HUES48 (cell line): ENCODE results near the gene BANK1.

ENCODE experiments used
- H3K27ac ChIP-seq: one replicate; pipeline ENCODE4 v1.7.0; 2013; ENCODE audit warnings: low read depth, low read length, inconsistent platforms
- H3K27me3 ChIP-seq: 2 replicates; pipeline ENCODE4 v1.6.1; 2013; ENCODE audit warnings: mild to moderate bottlenecking, low read length; ENCODE audit not compliant: control insufficient read depth, insufficient read depth
- H3K36me3 ChIP-seq: 2 replicates; pipeline ENCODE4 v1.6.1; 2013; ENCODE audit warnings: low read length; ENCODE audit not compliant: control insufficient read depth, insufficient read depth
- H3K4me1 ChIP-seq: 2 replicates; pipeline ENCODE4 v1.6.1; 2013; ENCODE audit warnings: mild to moderate bottlenecking, low read length; ENCODE audit not compliant: control insufficient read depth, insufficient read depth
- H3K4me3 ChIP-seq: 2 replicates; pipeline ENCODE4 v1.5.1; 2013; ENCODE audit warnings: mild to moderate bottlenecking, low read depth, low read length
- H3K9ac ChIP-seq: 2 replicates; pipeline ENCODE4 v1.6.1; 2013; ENCODE audit warnings: mild to moderate bottlenecking, low read depth, low read length, moderate library complexity
- H3K9me3 ChIP-seq: 2 replicates; pipeline ENCODE4 v1.6.1; 2013; ENCODE audit warnings: low read length; ENCODE audit not compliant: control insufficient read depth, insufficient read depth

Gene BANK1

GRCh38 chr4:102008711-102009110 lies 218.2 kb downstream of the BANK1 start:
- Histone ChIP-seq H3K27ac (no peak overlapping the region), H3K4me3 (no peak overlapping the region), H3K4me1 (no peaks in the 10 kb centered on the region), H3K9ac (no peak overlapping the region), H3K9me3 (no peaks in the 10 kb centered on the region), H3K36me3 (no peaks in the 10 kb centered on the region), H3K27me3 (no peaks in the 10 kb centered on the region)

GRCh38 chr4:102022343-102022742 lies 231.8 kb downstream of the BANK1 start:
- Histone ChIP-seq H3K4me1 (no peaks in the 10 kb centered on the region), H3K27me3 (no peaks in the 10 kb centered on the region), H3K9me3 (no peaks in the 10 kb centered on the region), H3K4me3 (no peak overlapping the region), H3K9ac (no peak overlapping the region), H3K27ac (no peak overlapping the region), H3K36me3 (no peaks in the 10 kb centered on the region)

GRCh38 chr4:102027961-102028360 lies 237.4 kb downstream of the BANK1 start:
- no peaks in the 10 kb centered on the region for H3K9me3 ChIP-seq
- H3K9ac ChIP-seq = no peak overlapping the region
- no peak overlapping the region for H3K27ac ChIP-seq
- H3K4me1 ChIP-seq = no peaks in the 10 kb centered on the region
- no peaks in the 10 kb centered on the region for H3K27me3 ChIP-seq
- H3K36me3 ChIP-seq = no peaks in the 10 kb centered on the region
- H3K4me3 ChIP-seq = no peak overlapping the region

- H3K4me1 ChIP-seq = no peaks in the 10 kb centered on the region
- H3K9ac ChIP-seq = no peak overlapping the region
- no peak overlapping the region for H3K27ac ChIP-seq
- H3K4me3 ChIP-seq = no peak overlapping the region
- no peaks in the 10 kb centered on the region for H3K36me3 ChIP-seq
- no peaks in the 10 kb centered on the region for H3K27me3 ChIP-seq
- no peaks in the 10 kb centered on the region for H3K9me3 ChIP-seq
Measured at GRCh38 chr4:102031406-102031805, 240.9 kb downstream of the BANK1 start.

- H3K9ac ChIP-seq = no peak overlapping the region
- no peaks in the 10 kb centered on the region for H3K4me1 ChIP-seq
- no peaks in the 10 kb centered on the region for H3K9me3 ChIP-seq
- no peak overlapping the region for H3K4me3 ChIP-seq
- H3K27ac ChIP-seq = no peak overlapping the region
- no peaks in the 10 kb centered on the region for H3K36me3 ChIP-seq
- H3K27me3 ChIP-seq = no peaks in the 10 kb centered on the region
Measured at GRCh38 chr4:102036016-102036415, 245.5 kb downstream of the BANK1 start.

- H3K4me3 ChIP-seq = no peak overlapping the region
- no peaks in the 10 kb centered on the region for H3K9me3 ChIP-seq
- H3K27me3 ChIP-seq = no peaks in the 10 kb centered on the region
- no peak overlapping the region for H3K27ac ChIP-seq
- H3K36me3 ChIP-seq = no peaks in the 10 kb centered on the region
- no peak overlapping the region for H3K9ac ChIP-seq
- no peaks in the 10 kb centered on the region for H3K4me1 ChIP-seq
Measured at GRCh38 chr4:102036619-102037376, 246.3 kb downstream of the BANK1 start.

GRCh38 chr4:102037566-102037965 lies 247.0 kb downstream of the BANK1 start:
- Histone ChIP-seq H3K4me1 (no peaks in the 10 kb centered on the region), H3K27me3 (no peaks in the 10 kb centered on the region), H3K27ac (no peak overlapping the region), H3K9ac (no peak overlapping the region), H3K4me3 (no peak overlapping the region), H3K9me3 (no peaks in the 10 kb centered on the region), H3K36me3 (no peaks in the 10 kb centered on the region)

- Histone ChIP-seq H3K9ac (no peak overlapping the region), H3K27ac (no peak overlapping the region), H3K36me3 (no peaks in the 10 kb centered on the region), H3K27me3 (no peaks in the 10 kb centered on the region), H3K4me3 (no peak overlapping the region), H3K9me3 (no peaks in the 10 kb centered on the region), H3K4me1 (no peaks in the 10 kb centered on the region)
Measured at GRCh38 chr4:102042871-102043802, 252.6 kb downstream of the BANK1 start.

- Histone ChIP-seq H3K36me3 (no peaks in the 10 kb centered on the region), H3K27me3 (no peaks in the 10 kb centered on the region), H3K4me3 (no peak overlapping the region), H3K9ac (no peak overlapping the region), H3K9me3 (no peaks in the 10 kb centered on the region), H3K27ac (no peak overlapping the region), H3K4me1 (no peaks in the 10 kb centered on the region)
Measured at GRCh38 chr4:102047616-102048015, 257.1 kb downstream of the BANK1 start.

GRCh38 chr4:102055805-102056204 lies 265.3 kb downstream of the BANK1 start:
- Histone ChIP-seq H3K27ac (no peak overlapping the region), H3K27me3 (no peaks in the 10 kb centered on the region), H3K4me3 (no peak overlapping the region), H3K9ac (no peak overlapping the region), H3K36me3 (no peaks in the 10 kb centered on the region), H3K4me1 (no peaks in the 10 kb centered on the region), H3K9me3 (no peaks in the 10 kb centered on the region)

- no peak overlapping the region for H3K27ac ChIP-seq
- no peaks in the 10 kb centered on the region for H3K36me3 ChIP-seq
- H3K4me3 ChIP-seq = no peak overlapping the region
- no peaks in the 10 kb centered on the region for H3K27me3 ChIP-seq
- H3K9ac ChIP-seq = no peak overlapping the region
- H3K4me1 ChIP-seq = no peaks in the 10 kb centered on the region
- no peaks in the 10 kb centered on the region for H3K9me3 ChIP-seq
Measured at GRCh38 chr4:102057122-102057521, 266.6 kb downstream of the BANK1 start.
